RWPE1 (cell line): ENCODE results near the gene DNASE1L1.

ENCODE experiments used
- CTCF ChIA-PET: fragments of 350-600 bp; sonication (Branson Sonifier 250); formaldehyde crosslinking; extraction: SDS; loops from one replicate; lab custom pipeline; 2021; lab: Yijun Ruan, JAX
- POLR2A ChIA-PET: fragments of 400-600 bp; formaldehyde crosslinking; extraction: SDS; loops from one replicate; lab custom pipeline; 2020; ENCODE audit warnings: antibody characterized with exemption; ENCODE audit not compliant: low non-redundant PET; lab: Yijun Ruan, JAX
- DNase-seq: peaks from one replicate; pipeline ENCODE4 v3.0.0; 2012; ENCODE audit warnings: low spot score
- H3K27ac ChIP-seq: fragments of 450-650 bp; 2 replicates; pipeline ENCODE4 v1.5.1; 2017
- CTCF ChIP-seq: fragments of 450-650 bp; conservative IDR thresholded peaks from 2 replicates; pipeline ENCODE4 v1.5.1; 2017; ENCODE audit warnings: low read depth, mild to moderate bottlenecking

DNASE1L1 gene

GRCh38 chrX:154409222-154409871 lies at the start of gene DNASE1L1:
DNASE1L1 (minus strand) TSS chrX:154409254; CDS start chrX:154405568, 3,686 bp downstream.
- TF ChIP-seq CTCF = no peak
- ChIA-PET POLR2A (interaction anchor here (1.2 kb wide), 1 partner anchor 9 kb away, joined by 5 read pairs; no protein-coding TSS in a partner anchor), CTCF (no interaction called here)
- DNase-seq = peak; percentile 70
- H3K27ac ChIP-seq = peak within 1 kb of the TSS; percentile 96

GRCh38 chrX:154458116-154458953 lies 49.3 kb upstream of the DNASE1L1 start, which contains the start of gene PLXNA3:
PLXNA3 (plus strand) TSS chrX:154458281; CDS start chrX:154460184, 1,903 bp downstream.
- POLR2A ChIA-PET = interaction anchor here (0.6 kb wide), 1 partner anchor 20 kb away, joined by 3 read pairs; no protein-coding TSS in a partner anchor

GRCh38 chrX:154457491-154458115 lies 48.5 kb upstream of the DNASE1L1 start:
- CTCF ChIA-PET = no interaction called here
- no peak for DNase-seq
- POLR2A ChIA-PET = interaction anchor here (0.6 kb wide), 1 partner anchor 21 kb away, joined by 3 read pairs; no protein-coding TSS in a partner anchor

More at GRCh38 chrX:154458116-154458953, 49.3 kb upstream of the DNASE1L1 start, which contains the start of gene PLXNA3:
- CTCF ChIA-PET = no interaction called here
- H3K27ac ChIP-seq = peak within 1 kb of the TSS; percentile 73
- peak; percentile 44 for DNase-seq
- no peak for TF ChIP-seq CTCF

GRCh38 chrX:154452823-154453222 lies 43.8 kb upstream of the DNASE1L1 start:
- no peak for TF ChIP-seq CTCF
- ChIA-PET POLR2A (no interaction called here), CTCF (no interaction called here)
- H3K27ac ChIP-seq = no peak overlapping the region
- no peak for DNase-seq

More at GRCh38 chrX:154457491-154458115, 48.5 kb upstream of the DNASE1L1 start:
- TF ChIP-seq CTCF = no peak
- peak overlapping the region; percentile 73 for H3K27ac ChIP-seq

GRCh38 chrX:154450312-154450711 lies 41.3 kb upstream of the DNASE1L1 start:
- DNase-seq = no peak
- H3K27ac ChIP-seq = no peak overlapping the region
- ChIA-PET CTCF (no interaction called here), POLR2A (no interaction called here)
- no peak for TF ChIP-seq CTCF

GRCh38 chrX:154449618-154450017 lies 40.6 kb upstream of the DNASE1L1 start:
- TF ChIP-seq CTCF = no peak
- ChIA-PET POLR2A (no interaction called here), CTCF (no interaction called here)
- no peak for DNase-seq
- H3K27ac ChIP-seq = no peak overlapping the region
